HEK293 (cell line): Measurements from ENCODE around the gene STK32A.

Experiments used
- CTCF ChIA-PET: fragments of 350-600 bp; formaldehyde crosslinking; extraction: SDS; loops from one replicate; lab custom pipeline; 2021; ENCODE audit warnings: antibody characterized with exemption; lab: Yijun Ruan, JAX
- POLR2A ChIA-PET: fragments of 300-600 bp; formaldehyde crosslinking; extraction: SDS; loops from one replicate; lab custom pipeline; 2020; ENCODE audit warnings: antibody characterized with exemption, inconsistent platforms; lab: Yijun Ruan, JAX
- H3K27ac ChIP-seq: fragments of 200-500 bp; sonication (Bioruptor generic); 2 replicates; pipeline ENCODE4 v1.5.1; 2014; ENCODE audit warnings: low read depth, low read length, control low read depth, inconsistent platforms; ENCODE audit errors: extremely low read depth
- H3K36me3 ChIP-seq, 2 experiments: fragments of 200-500 bp in 1 of 2; sonication (Bioruptor generic) in 1 of 2; 1 replicate in 1 of 2; 2 replicates in 1 of 2; pipeline ENCODE4 v1.5.1; 2014 to 2017; ENCODE audit warnings: inconsistent platforms in 2 of 2, low read length in 2 of 2; ENCODE audit not compliant: control insufficient read depth in 2 of 2, insufficient read depth in 1 of 2
- H3K4me1 ChIP-seq: fragments of 200-500 bp; sonication (Bioruptor generic); 2 replicates; pipeline ENCODE4 v1.5.1; 2014; ENCODE audit warnings: mild to moderate bottlenecking, low read length, inconsistent platforms; ENCODE audit not compliant: control insufficient read depth, insufficient read depth
- H3K4me3 ChIP-seq: 2 replicates; pipeline ENCODE4 v1.5.1; 2011; ENCODE audit warnings: low read depth, mild to moderate bottlenecking, control low read depth, low read length, moderate library complexity
- H3K9me3 ChIP-seq: fragments of 200-500 bp; sonication (Bioruptor generic); 2 replicates; pipeline ENCODE4 v1.5.1; 2014; ENCODE audit warnings: low read depth, low read length, inconsistent platforms; ENCODE audit not compliant: control insufficient read depth, insufficient read depth
- GFI1B ChIP-seq: fragments of 450-650 bp; formaldehyde crosslinking; IDR thresholded peaks from 2 replicates; pipeline ENCODE4 v1.5.1; 2016; ENCODE audit warnings: missing biosample characterization, missing genetic modification characterization
- HOXC10 ChIP-seq: sonication (generic); formaldehyde crosslinking; IDR thresholded peaks from 2 replicates; pipeline ENCODE4 v1.8.1; 2023; ENCODE audit warnings: mild to moderate bottlenecking, missing genetic modification reagents
- HOXD13 ChIP-seq: sonication (generic); formaldehyde crosslinking; IDR thresholded peaks from 2 replicates; pipeline ENCODE4 v1.8.0; 2022; ENCODE audit warnings: missing genetic modification reagents, borderline replicate concordance
- KLF7 ChIP-seq: fragments of 450-650 bp; formaldehyde crosslinking; IDR thresholded peaks from 2 replicates; pipeline ENCODE4 v1.5.1; 2016; ENCODE audit warnings: missing biosample characterization, missing genetic modification characterization, borderline replicate concordance
- MEIS1 ChIP-seq: sonication (generic); formaldehyde crosslinking; IDR thresholded peaks from 2 replicates; pipeline ENCODE4 v1.8.1; 2022; ENCODE audit warnings: missing genetic modification reagents, mild to moderate bottlenecking, borderline replicate concordance
- REPIN1 ChIP-seq: fragments of 450-650 bp; formaldehyde crosslinking; IDR thresholded peaks from 2 replicates; pipeline ENCODE4 v1.5.1; 2017; ENCODE audit warnings: missing biosample characterization, missing genetic modification characterization, low read depth
- SALL2 ChIP-seq: fragments of 450-650 bp; formaldehyde crosslinking; IDR thresholded peaks from 2 replicates; pipeline ENCODE4 v1.5.0; 2017; ENCODE audit warnings: missing biosample characterization, mild to moderate bottlenecking, missing genetic modification characterization, borderline replicate concordance
- ZBTB48 ChIP-seq: fragments of 450-650 bp; formaldehyde crosslinking; IDR thresholded peaks from 2 replicates; pipeline ENCODE4 v1.5.1; 2016; ENCODE audit warnings: missing biosample characterization, missing genetic modification characterization
- ZNF121 ChIP-seq: fragments of 450-650 bp; formaldehyde crosslinking; IDR thresholded peaks from 2 replicates; pipeline ENCODE4 v1.5.1; 2016; ENCODE audit warnings: missing biosample characterization, missing genetic modification characterization
- ZNF211 ChIP-seq: fragments of 450-650 bp; formaldehyde crosslinking; IDR thresholded peaks from 2 replicates; pipeline ENCODE4 v1.5.1; 2016; ENCODE audit warnings: low read depth, missing biosample characterization, missing genetic modification characterization
- ZNF248 ChIP-seq: fragments of 450-650 bp; formaldehyde crosslinking; IDR thresholded peaks from 2 replicates; pipeline ENCODE4 v1.5.1; 2017; ENCODE audit warnings: missing biosample characterization, missing genetic modification characterization
- ZNF335 ChIP-seq: fragments of 450-650 bp; formaldehyde crosslinking; conservative IDR thresholded peaks from 2 replicates; pipeline ENCODE4 v1.5.1; 2016; ENCODE audit warnings: missing biosample characterization, missing genetic modification characterization
- ZNF391 ChIP-seq: fragments of 450-650 bp; formaldehyde crosslinking; IDR thresholded peaks from 2 replicates; pipeline ENCODE4 v1.5.1; 2016; ENCODE audit warnings: low read depth, missing biosample characterization, missing genetic modification characterization, borderline replicate concordance
- ZNF473 ChIP-seq: fragments of 450-650 bp; formaldehyde crosslinking; IDR thresholded peaks from 2 replicates; pipeline ENCODE4 v1.5.1; 2017; ENCODE audit warnings: missing biosample characterization, missing genetic modification characterization
- ZNF560 ChIP-seq: fragments of 450-650 bp; formaldehyde crosslinking; IDR thresholded peaks from 2 replicates; pipeline ENCODE4 v1.5.1; 2017; ENCODE audit warnings: missing biosample characterization, missing genetic modification characterization, borderline replicate concordance
- ZNF561 ChIP-seq: fragments of 450-650 bp; IDR thresholded peaks from 2 replicates; pipeline ENCODE4 v1.5.1; 2018; ENCODE audit warnings: missing biosample characterization, missing genetic modification characterization, borderline replicate concordance
- ZSCAN23 ChIP-seq: fragments of 450-650 bp; formaldehyde crosslinking; IDR thresholded peaks from 2 replicates; pipeline ENCODE4 v1.5.1; 2016; ENCODE audit warnings: missing biosample characterization, missing genetic modification characterization
- ZXDB ChIP-seq: fragments of 450-650 bp; formaldehyde crosslinking; IDR thresholded peaks from 2 replicates; pipeline ENCODE4 v1.5.1; 2016; ENCODE audit warnings: missing biosample characterization, missing genetic modification characterization
- TF ChIP-seq, protein P1 (sequence below): fragments of 450-650 bp; formaldehyde crosslinking; IDR thresholded peaks from 2 replicates; pipeline ENCODE4 v1.5.1; 2016; ENCODE audit warnings: missing biosample characterization, missing genetic modification characterization
- TF ChIP-seq, protein P2 (sequence below): fragments of 450-650 bp; formaldehyde crosslinking; IDR thresholded peaks from 2 replicates; pipeline ENCODE4 v1.5.1; 2016; ENCODE audit warnings: missing biosample characterization, missing genetic modification characterization
- TF ChIP-seq, protein P3 (sequence below): fragments of 450-650 bp; formaldehyde crosslinking; IDR thresholded peaks from 2 replicates; pipeline ENCODE4 v1.5.1; 2017; ENCODE audit warnings: missing biosample characterization, missing genetic modification characterization
- TF ChIP-seq, protein P4 (sequence below): fragments of 450-650 bp; formaldehyde crosslinking; IDR thresholded peaks from 2 replicates; pipeline ENCODE4 v1.5.1; 2016; ENCODE audit warnings: missing biosample characterization, missing genetic modification characterization, low read depth
- TF ChIP-seq, protein P5 (sequence below): fragments of 450-650 bp; formaldehyde crosslinking; IDR thresholded peaks from 2 replicates; pipeline ENCODE4 v1.5.1; 2016; ENCODE audit warnings: missing biosample characterization, missing genetic modification characterization
- TF ChIP-seq, protein P6 (sequence below): sonication (generic); formaldehyde crosslinking; IDR thresholded peaks from 2 replicates; pipeline ENCODE4 v1.8.1; 2022; ENCODE audit warnings: mild to moderate bottlenecking, moderate library complexity, missing genetic modification reagents
- TF ChIP-seq, protein P7 (sequence below): fragments of 450-650 bp; formaldehyde crosslinking; IDR thresholded peaks from 2 replicates; pipeline ENCODE4 v1.5.1; 2017; ENCODE audit warnings: missing biosample characterization, missing genetic modification characterization

Gene STK32A

DNA sequence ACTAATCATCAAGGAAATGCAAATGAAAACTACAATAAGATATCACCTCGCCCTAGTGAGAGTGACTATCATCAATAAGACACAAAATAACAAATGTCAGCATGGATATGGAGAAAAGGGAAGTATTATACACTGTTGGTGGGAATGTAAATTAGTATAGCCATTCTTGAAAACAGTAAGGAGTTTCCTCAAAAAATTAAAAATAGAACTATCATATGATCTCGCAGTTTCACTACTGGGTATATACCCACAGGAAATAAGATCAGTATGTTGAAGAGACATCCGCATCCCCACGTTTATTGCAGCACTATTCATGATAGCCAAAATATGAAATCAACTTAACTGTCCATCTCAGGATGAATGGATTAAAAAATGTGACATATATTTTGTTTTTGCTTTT, 31.6 kb upstream of the STK32A start (continued):
- TF ChIP-seq ZBTB48 = no peak
- TF ChIP-seq ZNF391 (tag by site-specific recombination) = no peak
- TF ChIP-seq, protein P1, sequence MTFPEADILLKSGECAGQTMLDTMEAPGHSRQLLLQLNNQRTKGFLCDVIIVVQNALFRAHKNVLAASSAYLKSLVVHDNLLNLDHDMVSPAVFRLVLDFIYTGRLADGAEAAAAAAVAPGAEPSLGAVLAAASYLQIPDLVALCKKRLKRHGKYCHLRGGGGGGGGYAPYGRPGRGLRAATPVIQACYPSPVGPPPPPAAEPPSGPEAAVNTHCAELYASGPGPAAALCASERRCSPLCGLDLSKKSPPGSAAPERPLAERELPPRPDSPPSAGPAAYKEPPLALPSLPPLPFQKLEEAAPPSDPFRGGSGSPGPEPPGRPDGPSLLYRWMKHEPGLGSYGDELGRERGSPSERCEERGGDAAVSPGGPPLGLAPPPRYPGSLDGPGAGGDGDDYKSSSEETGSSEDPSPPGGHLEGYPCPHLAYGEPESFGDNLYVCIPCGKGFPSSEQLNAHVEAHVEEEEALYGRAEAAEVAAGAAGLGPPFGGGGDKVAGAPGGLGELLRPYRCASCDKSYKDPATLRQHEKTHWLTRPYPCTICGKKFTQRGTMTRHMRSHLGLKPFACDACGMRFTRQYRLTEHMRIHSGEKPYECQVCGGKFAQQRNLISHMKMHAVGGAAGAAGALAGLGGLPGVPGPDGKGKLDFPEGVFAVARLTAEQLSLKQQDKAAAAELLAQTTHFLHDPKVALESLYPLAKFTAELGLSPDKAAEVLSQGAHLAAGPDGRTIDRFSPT (tag by site-specific recombination) = no peak
- TF ChIP-seq, protein P2, sequence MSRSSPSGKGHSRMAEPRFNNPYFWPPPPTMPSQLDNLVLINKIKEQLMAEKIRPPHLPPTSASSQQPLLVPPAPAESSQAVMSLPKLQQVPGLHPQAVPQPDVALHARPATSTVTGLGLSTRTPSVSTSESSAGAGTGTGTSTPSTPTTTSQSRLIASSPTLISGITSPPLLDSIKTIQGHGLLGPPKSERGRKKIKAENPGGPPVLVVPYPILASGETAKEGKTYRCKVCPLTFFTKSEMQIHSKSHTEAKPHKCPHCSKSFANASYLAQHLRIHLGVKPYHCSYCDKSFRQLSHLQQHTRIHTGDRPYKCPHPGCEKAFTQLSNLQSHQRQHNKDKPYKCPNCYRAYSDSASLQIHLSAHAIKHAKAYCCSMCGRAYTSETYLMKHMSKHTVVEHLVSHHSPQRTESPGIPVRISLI (tag by site-specific recombination) = no peak
- TF ChIP-seq, protein P3, sequence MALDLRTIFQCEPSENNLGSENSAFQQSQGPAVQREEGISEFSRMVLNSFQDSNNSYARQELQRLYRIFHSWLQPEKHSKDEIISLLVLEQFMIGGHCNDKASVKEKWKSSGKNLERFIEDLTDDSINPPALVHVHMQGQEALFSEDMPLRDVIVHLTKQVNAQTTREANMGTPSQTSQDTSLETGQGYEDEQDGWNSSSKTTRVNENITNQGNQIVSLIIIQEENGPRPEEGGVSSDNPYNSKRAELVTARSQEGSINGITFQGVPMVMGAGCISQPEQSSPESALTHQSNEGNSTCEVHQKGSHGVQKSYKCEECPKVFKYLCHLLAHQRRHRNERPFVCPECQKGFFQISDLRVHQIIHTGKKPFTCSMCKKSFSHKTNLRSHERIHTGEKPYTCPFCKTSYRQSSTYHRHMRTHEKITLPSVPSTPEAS (tag by site-specific recombination) = no peak
- TF ChIP-seq REPIN1 (tag by site-specific recombination) = no peak
- no peak for TF ChIP-seq ZNF248 (tag by site-specific recombination)

DNA sequence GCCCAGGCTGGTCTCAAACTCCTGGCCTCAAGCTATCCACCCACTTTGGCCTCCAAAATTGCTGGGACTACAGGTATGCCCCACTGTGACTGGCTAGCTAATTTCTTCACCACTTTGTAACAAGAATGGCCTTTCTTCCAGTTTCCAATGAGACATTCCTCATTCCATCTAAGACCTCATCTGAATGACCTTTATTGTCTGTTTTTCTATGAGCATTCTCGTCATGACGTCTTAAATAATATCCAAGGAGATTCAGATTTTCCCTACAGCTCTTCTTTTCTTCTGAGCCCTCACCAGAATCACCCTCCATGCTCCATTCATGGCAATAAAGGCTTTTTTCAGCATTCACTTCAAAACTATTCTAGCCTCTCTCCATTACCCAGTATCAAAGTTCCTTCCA, 30.2 kb upstream of the STK32A start:
- no peak overlapping the region for H3K4me3 ChIP-seq
- no peaks in the 10 kb centered on the region for H3K36me3 ChIP-seq
- H3K4me1 ChIP-seq = no peaks in the 10 kb centered on the region
- TF ChIP-seq ZNF561 (tag by site-specific recombination) (no peak), MEIS1 (no peak), SALL2 (no peak), ZXDB (no peak), ZNF473 (no peak), ZNF560 (no peak), HOXD13 (CRISPR knock-in tag) (no peak)
- TF ChIP-seq, protein P4, sequence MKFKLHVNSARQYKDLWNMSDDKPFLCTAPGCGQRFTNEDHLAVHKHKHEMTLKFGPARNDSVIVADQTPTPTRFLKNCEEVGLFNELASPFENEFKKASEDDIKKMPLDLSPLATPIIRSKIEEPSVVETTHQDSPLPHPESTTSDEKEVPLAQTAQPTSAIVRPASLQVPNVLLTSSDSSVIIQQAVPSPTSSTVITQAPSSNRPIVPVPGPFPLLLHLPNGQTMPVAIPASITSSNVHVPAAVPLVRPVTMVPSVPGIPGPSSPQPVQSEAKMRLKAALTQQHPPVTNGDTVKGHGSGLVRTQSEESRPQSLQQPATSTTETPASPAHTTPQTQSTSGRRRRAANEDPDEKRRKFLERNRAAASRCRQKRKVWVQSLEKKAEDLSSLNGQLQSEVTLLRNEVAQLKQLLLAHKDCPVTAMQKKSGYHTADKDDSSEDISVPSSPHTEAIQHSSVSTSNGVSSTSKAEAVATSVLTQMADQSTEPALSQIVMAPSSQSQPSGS (tag by site-specific recombination) = no peak
- TF ChIP-seq, protein P5, sequence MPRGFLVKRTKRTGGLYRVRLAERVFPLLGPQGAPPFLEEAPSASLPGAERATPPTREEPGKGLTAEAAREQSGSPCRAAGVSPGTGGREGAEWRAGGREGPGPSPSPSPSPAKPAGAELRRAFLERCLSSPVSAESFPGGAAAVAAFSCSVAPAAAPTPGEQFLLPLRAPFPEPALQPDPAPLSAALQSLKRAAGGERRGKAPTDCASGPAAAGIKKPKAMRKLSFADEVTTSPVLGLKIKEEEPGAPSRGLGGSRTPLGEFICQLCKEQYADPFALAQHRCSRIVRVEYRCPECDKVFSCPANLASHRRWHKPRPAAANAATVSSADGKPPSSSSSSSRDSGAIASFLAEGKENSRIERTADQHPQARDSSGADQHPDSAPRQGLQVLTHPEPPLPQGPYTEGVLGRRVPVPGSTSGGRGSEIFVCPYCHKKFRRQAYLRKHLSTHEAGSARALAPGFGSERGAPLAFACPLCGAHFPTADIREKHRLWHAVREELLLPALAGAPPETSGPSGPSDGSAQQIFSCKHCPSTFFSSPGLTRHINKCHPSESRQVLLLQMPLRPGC (tag by site-specific recombination) = no peak
- H3K27ac ChIP-seq = no peak overlapping the region
- ChIA-PET CTCF (interaction anchor here (1.7 kb wide), 1 partner anchor 16 kb away, joined by 6 read pairs; no protein-coding TSS in a partner anchor), POLR2A (no interaction called here)
- H3K9me3 ChIP-seq = no peaks in the 10 kb centered on the region

DNA sequence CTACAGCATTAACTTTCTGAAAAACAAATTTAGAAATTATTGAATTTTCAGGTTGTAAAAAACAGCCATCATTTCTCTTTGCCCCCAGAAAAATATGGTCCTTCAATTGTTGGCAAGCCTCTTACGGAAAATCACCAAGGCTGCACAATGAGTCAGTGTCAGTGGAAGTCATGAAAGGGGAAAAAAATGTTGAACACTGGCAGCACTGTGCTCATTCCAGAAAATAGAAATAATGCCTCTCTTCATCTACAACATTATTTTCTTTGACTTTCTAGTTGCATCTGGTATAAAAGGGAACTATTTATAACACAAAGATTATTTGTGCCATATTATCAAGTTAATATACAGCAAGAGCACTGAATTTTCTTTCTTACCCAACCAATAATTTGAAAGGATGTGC, 26.7 kb upstream of the STK32A start:
- Histone ChIP-seq H3K9me3 (no peaks in the 10 kb centered on the region), H3K4me1 (no peaks in the 10 kb centered on the region), H3K4me3 (no peak overlapping the region), H3K36me3 (no peaks in the 10 kb centered on the region), H3K27ac (no peak overlapping the region)
- TF ChIP-seq ZNF121 (tag by site-specific recombination) = no peak
- no peak for TF ChIP-seq KLF7 (tag by site-specific recombination)
- TF ChIP-seq ZNF335 (tag by site-specific recombination) = no peak
- TF ChIP-seq HOXC10 (CRISPR knock-in tag) = no peak
- TF ChIP-seq, protein P6, sequence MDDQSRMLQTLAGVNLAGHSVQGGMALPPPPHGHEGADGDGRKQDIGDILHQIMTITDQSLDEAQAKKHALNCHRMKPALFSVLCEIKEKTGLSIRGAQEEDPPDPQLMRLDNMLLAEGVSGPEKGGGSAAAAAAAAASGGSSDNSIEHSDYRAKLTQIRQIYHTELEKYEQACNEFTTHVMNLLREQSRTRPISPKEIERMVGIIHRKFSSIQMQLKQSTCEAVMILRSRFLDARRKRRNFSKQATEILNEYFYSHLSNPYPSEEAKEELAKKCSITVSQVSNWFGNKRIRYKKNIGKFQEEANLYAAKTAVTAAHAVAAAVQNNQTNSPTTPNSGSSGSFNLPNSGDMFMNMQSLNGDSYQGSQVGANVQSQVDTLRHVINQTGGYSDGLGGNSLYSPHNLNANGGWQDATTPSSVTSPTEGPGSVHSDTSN (CRISPR knock-in tag) = no peak
- no peak for TF ChIP-seq ZNF211 (tag by site-specific recombination)
- TF ChIP-seq, protein P7, sequence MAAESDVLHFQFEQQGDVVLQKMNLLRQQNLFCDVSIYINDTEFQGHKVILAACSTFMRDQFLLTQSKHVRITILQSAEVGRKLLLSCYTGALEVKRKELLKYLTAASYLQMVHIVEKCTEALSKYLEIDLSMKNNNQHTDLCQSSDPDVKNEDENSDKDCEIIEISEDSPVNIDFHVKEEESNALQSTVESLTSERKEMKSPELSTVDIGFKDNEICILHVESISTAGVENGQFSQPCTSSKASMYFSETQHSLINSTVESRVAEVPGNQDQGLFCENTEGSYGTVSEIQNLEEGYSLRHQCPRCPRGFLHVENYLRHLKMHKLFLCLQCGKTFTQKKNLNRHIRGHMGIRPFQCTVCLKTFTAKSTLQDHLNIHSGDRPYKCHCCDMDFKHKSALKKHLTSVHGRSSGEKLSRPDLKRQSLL (tag by site-specific recombination) = no peak
- TF ChIP-seq ZSCAN23 = no peak
- TF ChIP-seq GFI1B (tag by site-specific recombination) = no peak
- POLR2A ChIA-PET = no interaction called here
- CTCF ChIA-PET = interaction anchor here (1.1 to 2.6 kb wide), 2 partner anchors 19 to 370 kb away, joined by 3 to 7 read pairs; no protein-coding TSS in a partner anchor
